Vagina (tissue), 2 donors: ENCODE measurements around the gene PRODH2. TPM values are rescaled to one million over a fixed set of nuclear protein-coding genes. Genes with fewer than 3 reads are reported as not detected.

Experiments
- DNase-seq, 2 donors: peaks; one replicate each; pipeline ENCODE4 v3.0.0-alpha.2; 2017; ENCODE audit errors: extremely low spot score in 2 of 2
- H3K27ac ChIP-seq: fragments of 200-600 bp; sonication (generic); one replicate; pipeline ENCODE4 v1.5.1; 2019
- H3K27me3 ChIP-seq: fragments of 200-600 bp; sonication (generic); one replicate; pipeline ENCODE4 v1.5.1; 2019
- H3K36me3 ChIP-seq, 2 donors: fragments of 200-600 bp; sonication (generic); one replicate each; pipeline ENCODE4 v1.5.1; 2017 to 2019
- H3K4me1 ChIP-seq: fragments of 200-600 bp; sonication (generic); one replicate; pipeline ENCODE4 v1.5.1; 2019
- H3K4me3 ChIP-seq, 2 donors: fragments of 200-600 bp; sonication (generic); 1 replicate in 1 of 2; 2 replicates in 1 of 2; pipeline ENCODE4 v1.5.1; 2016 to 2019
- H3K9me3 ChIP-seq: fragments of 200-600 bp; sonication (generic); one replicate; pipeline ENCODE4 v1.5.1; 2019
- CTCF ChIP-seq, 3 experiments: fragments of 450-650 bp in 2 of 3; fragments of 200-600 bp in 1 of 3; sonication (generic) in 1 of 3; IDR thresholded peaks; one replicate each; pipeline ENCODE4 v1.5.1; 2017 to 2019; ENCODE audit warnings: antibody characterized with exemption in 3 of 3, mild to moderate bottlenecking in 2 of 3, moderate library complexity in 2 of 3
- POLR2A ChIP-seq, 2 donors: fragments of 450-650 bp; IDR thresholded peaks; one replicate each; pipeline ENCODE4 v1.6.1; 2017; ENCODE audit warnings: antibody characterized with exemption in 2 of 2, mild to moderate bottlenecking in 2 of 2, moderate library complexity in 2 of 2
- POLR2AphosphoS5 ChIP-seq, 2 donors: sonication (generic); formaldehyde crosslinking; IDR thresholded peaks; one replicate each; pipeline ENCODE4 v1.9.0; 2017; ENCODE audit warnings: antibody characterized with exemption in 2 of 2, mild to moderate bottlenecking in 2 of 2, low read depth in 1 of 2; ENCODE audit not compliant: insufficient read depth in 1 of 2
- intact Hi-C: fragments of 100-400 bp; cut with DNase I; formaldehyde crosslinking; loops from one replicate; pipeline ENCODE4 v1.15.1; 2023
- total RNA-seq: library from RNA; depleted of rRNA; stranded (reverse); fragments of >200 nt; gene quantifications from one replicate; pipeline ENCODE4 v1.2.3, GENCODE V29; 2016

PRODH2 gene
- total RNA-seq, 1 donor from 2014 or later: not detected

DNA sequence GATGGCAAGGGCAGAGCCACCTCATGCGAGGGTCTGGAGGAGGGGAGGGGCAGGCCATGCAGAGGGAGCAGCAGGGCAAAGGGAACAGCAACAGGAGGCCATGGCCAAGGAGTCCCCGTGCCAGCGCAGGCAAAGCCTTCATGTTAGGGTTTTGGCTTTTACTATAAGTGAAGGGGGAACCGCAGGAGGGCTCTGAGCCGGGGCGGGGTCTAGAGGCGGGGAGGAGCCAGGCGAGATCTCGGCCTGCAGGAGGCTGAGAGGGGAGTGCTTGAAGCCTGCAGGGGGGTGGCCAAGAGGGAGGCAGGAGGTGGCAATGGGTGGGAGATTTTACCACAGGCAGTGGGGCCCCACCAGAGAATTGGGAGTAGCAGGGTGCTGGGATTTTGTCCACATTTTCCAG, 31.0 kb downstream of the PRODH2 start:
- Histone ChIP-seq H3K4me3 (no peak overlapping the region), H3K27me3 (no peaks in the 10 kb centered on the region), H3K27ac (no peak overlapping the region), H3K9me3 (no peaks in the 10 kb centered on the region), H3K4me1 (peaks cover 2% of the 10 kb centered on the region), H3K36me3 (peaks cover 0 to 23% of the 10 kb centered on the region in 2 donors)
- intact Hi-C loops: no loop called here
- TF ChIP-seq POLR2A (IDR thresholded peaks at IDR 0.05) (no peak), CTCF (IDR thresholded peaks at IDR 0.05) (no peak), POLR2AphosphoS5 (IDR thresholded peaks at IDR 0.05; ENCODE audit: insufficient read depth in 1 of 2, low read depth in 1 of 2) (no peak)
- DNase-seq: no peak

DNA sequence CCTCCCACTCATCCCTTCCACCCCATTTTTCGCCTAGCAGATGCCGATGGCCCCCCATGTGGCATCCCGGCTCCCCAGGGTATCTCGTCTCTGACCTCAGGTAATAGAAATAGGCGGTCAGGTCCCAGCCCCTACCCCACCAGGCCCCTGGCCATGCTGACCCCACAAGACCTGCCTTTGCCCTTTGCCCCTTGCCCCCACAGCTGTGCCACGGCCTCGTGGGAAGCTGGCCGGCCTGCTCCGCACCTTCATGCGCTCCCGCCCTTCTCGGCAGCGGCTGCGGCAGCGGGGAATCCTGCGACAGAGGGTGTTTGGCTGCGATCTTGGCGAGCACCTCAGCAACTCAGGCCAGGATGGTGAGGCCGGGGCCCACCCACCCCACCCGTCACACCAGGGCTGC, 31.9 kb downstream of the PRODH2 start:
- H3K4me1 ChIP-seq: peaks cover 11% of the 10 kb centered on the region
- no peak overlapping the region for H3K27ac ChIP-seq
- no peaks in the 10 kb centered on the region for H3K27me3 ChIP-seq
- no peaks in the 10 kb centered on the region for H3K9me3 ChIP-seq
- DNase-seq: no peak
- H3K4me3 ChIP-seq: no peak overlapping the region
- TF ChIP-seq POLR2A (IDR thresholded peaks at IDR 0.05) (no peak), POLR2AphosphoS5 (IDR thresholded peaks at IDR 0.05; ENCODE audit: insufficient read depth in 1 of 2, low read depth in 1 of 2) (no peak), CTCF (IDR thresholded peaks at IDR 0.05) (no peak)
- intact Hi-C loops: no loop called here
- H3K36me3 ChIP-seq: peaks cover 0 to 23% of the 10 kb centered on the region in 2 donors

- no peak for DNase-seq
- Histone ChIP-seq H3K4me3 (no peak overlapping the region), H3K9me3 (no peaks in the 10 kb centered on the region), H3K4me1 (peaks cover 13% of the 10 kb centered on the region), H3K27ac (no peak overlapping the region), H3K36me3 (peaks cover 0 to 23% of the 10 kb centered on the region in 2 donors), H3K27me3 (no peaks in the 10 kb centered on the region)
- TF ChIP-seq POLR2A (IDR thresholded peaks at IDR 0.05) (no peak), POLR2AphosphoS5 (IDR thresholded peaks at IDR 0.05; ENCODE audit: insufficient read depth in 1 of 2, low read depth in 1 of 2) (no peak), CTCF (IDR thresholded peaks at IDR 0.05) (no peak)
- intact Hi-C loops: no loop called here
These were observed 32.6 kb downstream of the PRODH2 start for GRCh38 chr19:35780058-35780457.

- Histone ChIP-seq H3K9me3 (no peaks in the 10 kb centered on the region), H3K4me3 (no peak overlapping the region), H3K4me1 (peaks cover 20% of the 10 kb centered on the region), H3K36me3 (peaks cover 0 to 23% of the 10 kb centered on the region in 2 donors), H3K27ac (no peak overlapping the region), H3K27me3 (no peaks in the 10 kb centered on the region)
- DNase-seq: no peak
- TF ChIP-seq POLR2A (IDR thresholded peaks at IDR 0.05) (no peak), CTCF (IDR thresholded peaks at IDR 0.05) (no peak), POLR2AphosphoS5 (IDR thresholded peaks at IDR 0.05; ENCODE audit: insufficient read depth in 1 of 2, low read depth in 1 of 2) (no peak)
- intact Hi-C loops: loop anchor here (10.0 kb wide), 1 partner anchor 156 kb away; the partner anchor contains the start of gene LRFN3
These were observed 33.6 kb downstream of the PRODH2 start for GRCh38 chr19:35779033-35779432.

DNA sequence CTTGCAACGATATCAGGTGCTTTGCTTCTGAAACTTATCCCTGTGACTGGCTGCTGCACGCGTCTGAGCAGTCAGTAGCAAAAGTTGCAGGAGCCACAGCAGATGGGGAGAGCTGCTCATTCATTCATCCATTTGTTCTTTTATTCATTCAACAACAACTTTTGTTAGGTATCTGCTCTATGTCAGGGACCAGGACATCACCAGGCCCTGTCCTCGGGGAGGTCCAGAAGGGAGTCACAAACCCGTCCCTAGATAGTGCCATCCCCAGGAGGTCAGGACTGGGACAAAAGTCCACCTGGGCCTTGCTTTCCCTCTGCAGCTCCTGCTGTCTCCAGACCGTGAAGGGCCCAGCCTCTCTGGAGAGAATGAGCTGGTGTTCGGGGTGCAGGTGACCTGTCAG, 34.7 kb downstream of the PRODH2 start:
- H3K36me3 ChIP-seq: peaks cover 0 to 23% of the 10 kb centered on the region in 2 donors
- intact Hi-C loops: loop anchor here (10.0 kb wide), 1 partner anchor 157 kb away; the partner anchor contains the start of gene LRFN3

More for the DNA sequence above, 34.7 kb downstream of the PRODH2 start:
- H3K27me3 ChIP-seq: no peaks in the 10 kb centered on the region
- H3K27ac ChIP-seq: no peak overlapping the region
- DNase-seq: no peak
- TF ChIP-seq POLR2AphosphoS5 (IDR thresholded peaks at IDR 0.05; ENCODE audit: insufficient read depth in 1 of 2, low read depth in 1 of 2): no peak
- TF ChIP-seq POLR2A (IDR thresholded peaks at IDR 0.05): no peak
- TF ChIP-seq CTCF (IDR thresholded peaks at IDR 0.05): no peak
- no peaks in the 10 kb centered on the region for H3K9me3 ChIP-seq
- no peak overlapping the region for H3K4me3 ChIP-seq
- H3K4me1 ChIP-seq: peaks cover 20% of the 10 kb centered on the region
